Liver (tissue), 9 donors: ENCODE data around the gene RIMKLB. TPM values are rescaled to one million over a fixed set of nuclear protein-coding genes. Genes with fewer than 3 reads are reported as not detected.

ENCODE experiments used
- DNase-seq: peaks from one replicate; pipeline ENCODE4 v3.0.0-alpha.2; 2017; ENCODE audit warnings: low spot score
- H3K27ac ChIP-seq, 2 donors: one replicate each; pipeline ENCODE4 v1.7.0; 2013; ENCODE audit warnings: inconsistent platforms in 2 of 2, low read length in 2 of 2, control low read depth in 1 of 2, low read depth in 1 of 2, mild to moderate bottlenecking in 1 of 2
- H3K27me3 ChIP-seq, 4 donors: one replicate each; pipeline versions ENCODE4 v1.6.1 to v1.7.0; 2013; ENCODE audit warnings: low read length in 3 of 4, inconsistent platforms in 1 of 4, mild to moderate bottlenecking in 1 of 4, moderate library complexity in 1 of 4; ENCODE audit not compliant: control insufficient read depth in 4 of 4, insufficient read depth in 4 of 4
- H3K36me3 ChIP-seq, 4 donors: one replicate each; pipeline versions ENCODE4 v1.6.1 to v1.7.0; 2013; ENCODE audit warnings: low read length in 3 of 4, mild to moderate bottlenecking in 3 of 4, low read depth in 1 of 4, moderate library complexity in 1 of 4; ENCODE audit not compliant: control insufficient read depth in 4 of 4, insufficient read depth in 3 of 4
- H3K4me1 ChIP-seq, 4 donors: one replicate each; pipeline versions ENCODE4 v1.6.1 to v1.7.0; 2013; ENCODE audit warnings: low read length in 3 of 4, mild to moderate bottlenecking in 3 of 4, moderate library complexity in 1 of 4; ENCODE audit not compliant: control insufficient read depth in 4 of 4, insufficient read depth in 4 of 4
- H3K4me3 ChIP-seq, 3 donors: one replicate each; pipeline versions ENCODE4 v1.6.1 to v1.7.0; 2013; ENCODE audit warnings: low read length in 3 of 3, control low read depth in 1 of 3, low read depth in 1 of 3, mild to moderate bottlenecking in 1 of 3
- H3K9ac ChIP-seq, 2 donors: one replicate each; pipeline ENCODE4 v1.7.0; 2013; ENCODE audit warnings: low read length in 2 of 2, mild to moderate bottlenecking in 2 of 2, moderate library complexity in 2 of 2, control low read depth in 1 of 2, low read depth in 1 of 2
- H3K9me3 ChIP-seq, 4 donors: one replicate each; pipeline versions ENCODE4 v1.6.1 to v1.7.0; 2013; ENCODE audit warnings: low read length in 3 of 4; ENCODE audit not compliant: control insufficient read depth in 4 of 4
- EGR1 ChIP-seq, 2 donors: IDR thresholded peaks; 2 replicates each; pipeline ENCODE4 v1.6.1; 2016 to 2018; ENCODE audit warnings: antibody characterized with exemption in 2 of 2, low read depth in 2 of 2
- FOXA1 ChIP-seq: IDR thresholded peaks from 2 replicates; pipeline ENCODE4 v1.6.1; 2016; ENCODE audit warnings: antibody characterized with exemption
- FOXA2 ChIP-seq: IDR thresholded peaks from 2 replicates; pipeline ENCODE4 v1.6.1; 2016; ENCODE audit warnings: antibody characterized with exemption
- HNF4A ChIP-seq, 2 donors: conservative IDR thresholded peaks; 2 replicates each; pipeline ENCODE4 v1.6.1; 2016; ENCODE audit warnings: antibody characterized with exemption in 2 of 2, mild to moderate bottlenecking in 2 of 2
- JUND ChIP-seq, 2 donors: IDR thresholded peaks; 2 replicates each; pipeline ENCODE4 v1.6.1; 2016; ENCODE audit warnings: antibody characterized with exemption in 2 of 2
- NR2F2 ChIP-seq: IDR thresholded peaks from 2 replicates; pipeline ENCODE4 v1.6.1; 2016; ENCODE audit warnings: antibody characterized with exemption
- RAD21 ChIP-seq, 2 donors: IDR thresholded peaks; 2 replicates each; pipeline ENCODE4 v1.6.1; 2016; ENCODE audit warnings: antibody characterized with exemption in 2 of 2, mild to moderate bottlenecking in 2 of 2
- RXRA ChIP-seq, 2 donors: IDR thresholded peaks; 2 replicates each; pipeline ENCODE4 v1.6.1; 2017 to 2018; ENCODE audit warnings: antibody characterized with exemption in 2 of 2, mild to moderate bottlenecking in 1 of 2
- SP1 ChIP-seq: IDR thresholded peaks from 2 replicates; pipeline ENCODE4 v1.6.1; 2018; ENCODE audit warnings: antibody characterized with exemption, mild to moderate bottlenecking
- TAF1 ChIP-seq: conservative IDR thresholded peaks from 2 replicates; pipeline ENCODE4 v1.6.1; 2016; ENCODE audit warnings: antibody characterized with exemption, mild to moderate bottlenecking
- YY1 ChIP-seq: IDR thresholded peaks from 2 replicates; pipeline ENCODE4 v1.6.1; 2016; ENCODE audit warnings: antibody characterized with exemption, mild to moderate bottlenecking
- WGBS: extraction: QIAGEN DNeasy Blood & Tissue Kit; methylation state at CpG from one replicate; pipeline ENCODE4 v1.1.7; 2013; 5-methylcytosine and 5-hydroxymethylcytosine counted together
- polyA plus RNA-seq, 2 donors: library from polyadenylated mRNA; stranded (reverse) in 1 of 2; unstranded in 1 of 2; fragments of 200-250 nt in 1 of 2; fragments of >200 nt in 1 of 2; fragmentation: Nextera tagmentation in 1 of 2; extraction: Ambion mirVana in 1 of 2; gene quantifications; one replicate each; pipeline versions ENCODE4 v1.2.1 to v1.2.3, GENCODE V29; 2013 to 2015
- total RNA-seq, 2 donors: library from RNA; depleted of rRNA; stranded (reverse); fragments of >200 nt; gene quantifications; one replicate each; pipeline ENCODE4 v1.2.3, GENCODE V29; 2014
- TF ChIP-seq, protein P1 (sequence below): IDR thresholded peaks from 2 replicates; pipeline ENCODE4 v1.6.1; 2016; ENCODE audit warnings: antibody characterized with exemption
- TF ChIP-seq, protein P2 (sequence below): fragments of 150-350 bp; IDR thresholded peaks from 2 replicates; pipeline ENCODE4 v1.5.1; 2017; ENCODE audit warnings: improper control_type of control experiment, low read depth, low read length; ENCODE audit not compliant: missing input control
- TF ChIP-seq, protein P3 (sequence below): IDR thresholded peaks from 2 replicates; pipeline ENCODE4 v1.6.1; 2016; ENCODE audit warnings: antibody characterized with exemption
- TF ChIP-seq, protein P4 (sequence below): IDR thresholded peaks from 2 replicates; pipeline ENCODE4 v1.6.1; 2016; ENCODE audit warnings: antibody characterized with exemption, mild to moderate bottlenecking
- donor health status: healthy.
- donor health status: healthy.
- donor health status: healthy.
- donor health status: healthy.
- donor health status: healthy.

Gene RIMKLB
- total and polyA plus RNA-seq, 4 donors = 1.6 to 9.5 (median 3.8) TPM

DNA sequence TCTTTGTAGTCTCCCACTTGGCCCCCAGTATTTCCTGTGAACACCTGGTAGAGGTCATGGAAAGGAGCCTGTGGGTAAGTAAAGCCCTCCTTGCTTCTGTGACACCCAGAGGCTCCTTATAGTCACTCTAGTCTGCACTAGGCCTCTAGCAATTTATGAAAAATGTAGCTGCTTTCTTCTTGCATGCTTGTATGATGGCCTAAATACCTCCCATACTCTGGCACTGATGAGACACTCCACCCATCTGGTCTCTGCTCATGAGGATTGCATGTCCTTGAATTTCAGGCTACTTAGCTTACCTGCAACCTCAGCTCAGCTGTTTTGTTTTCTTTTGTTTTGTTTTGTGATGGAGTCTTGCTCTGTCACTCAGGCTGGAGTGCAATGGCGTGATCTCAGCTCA is 120.1 kb downstream of the RIMKLB start:
- 100% methylated on average over 1 of the region's 1 CpG for WGBS
- no peak for TF ChIP-seq FOXA1
- TF ChIP-seq NR2F2 = no peak
- TF ChIP-seq SP1 = no peak
- TF ChIP-seq, protein P1, sequence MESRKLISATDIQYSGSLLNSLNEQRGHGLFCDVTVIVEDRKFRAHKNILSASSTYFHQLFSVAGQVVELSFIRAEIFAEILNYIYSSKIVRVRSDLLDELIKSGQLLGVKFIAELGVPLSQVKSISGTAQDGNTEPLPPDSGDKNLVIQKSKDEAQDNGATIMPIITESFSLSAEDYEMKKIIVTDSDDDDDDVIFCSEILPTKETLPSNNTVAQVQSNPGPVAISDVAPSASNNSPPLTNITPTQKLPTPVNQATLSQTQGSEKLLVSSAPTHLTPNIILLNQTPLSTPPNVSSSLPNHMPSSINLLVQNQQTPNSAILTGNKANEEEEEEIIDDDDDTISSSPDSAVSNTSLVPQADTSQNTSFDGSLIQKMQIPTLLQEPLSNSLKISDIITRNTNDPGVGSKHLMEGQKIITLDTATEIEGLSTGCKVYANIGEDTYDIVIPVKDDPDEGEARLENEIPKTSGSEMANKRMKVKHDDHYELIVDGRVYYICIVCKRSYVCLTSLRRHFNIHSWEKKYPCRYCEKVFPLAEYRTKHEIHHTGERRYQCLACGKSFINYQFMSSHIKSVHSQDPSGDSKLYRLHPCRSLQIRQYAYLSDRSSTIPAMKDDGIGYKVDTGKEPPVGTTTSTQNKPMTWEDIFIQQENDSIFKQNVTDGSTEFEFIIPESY = no peak
- TF ChIP-seq, protein P2, sequence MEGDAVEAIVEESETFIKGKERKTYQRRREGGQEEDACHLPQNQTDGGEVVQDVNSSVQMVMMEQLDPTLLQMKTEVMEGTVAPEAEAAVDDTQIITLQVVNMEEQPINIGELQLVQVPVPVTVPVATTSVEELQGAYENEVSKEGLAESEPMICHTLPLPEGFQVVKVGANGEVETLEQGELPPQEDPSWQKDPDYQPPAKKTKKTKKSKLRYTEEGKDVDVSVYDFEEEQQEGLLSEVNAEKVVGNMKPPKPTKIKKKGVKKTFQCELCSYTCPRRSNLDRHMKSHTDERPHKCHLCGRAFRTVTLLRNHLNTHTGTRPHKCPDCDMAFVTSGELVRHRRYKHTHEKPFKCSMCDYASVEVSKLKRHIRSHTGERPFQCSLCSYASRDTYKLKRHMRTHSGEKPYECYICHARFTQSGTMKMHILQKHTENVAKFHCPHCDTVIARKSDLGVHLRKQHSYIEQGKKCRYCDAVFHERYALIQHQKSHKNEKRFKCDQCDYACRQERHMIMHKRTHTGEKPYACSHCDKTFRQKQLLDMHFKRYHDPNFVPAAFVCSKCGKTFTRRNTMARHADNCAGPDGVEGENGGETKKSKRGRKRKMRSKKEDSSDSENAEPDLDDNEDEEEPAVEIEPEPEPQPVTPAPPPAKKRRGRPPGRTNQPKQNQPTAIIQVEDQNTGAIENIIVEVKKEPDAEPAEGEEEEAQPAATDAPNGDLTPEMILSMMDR = no peak
- TF ChIP-seq TAF1 = no peak
- no peak for TF ChIP-seq HNF4A (conservative IDR thresholded peaks at IDR 0.05)
- TF ChIP-seq JUND (IDR thresholded peaks at IDR 0.05) = no peak
- no peak for TF ChIP-seq RXRA (IDR thresholded peaks at IDR 0.05)
- no peak for TF ChIP-seq RAD21 (IDR thresholded peaks at IDR 0.05)
- no peak for TF ChIP-seq FOXA2
- TF ChIP-seq YY1 = no peak
- no peak for TF ChIP-seq EGR1 (IDR thresholded peaks at IDR 0.05; ENCODE audit: low read depth in 2 of 2)
- TF ChIP-seq, protein P3, sequence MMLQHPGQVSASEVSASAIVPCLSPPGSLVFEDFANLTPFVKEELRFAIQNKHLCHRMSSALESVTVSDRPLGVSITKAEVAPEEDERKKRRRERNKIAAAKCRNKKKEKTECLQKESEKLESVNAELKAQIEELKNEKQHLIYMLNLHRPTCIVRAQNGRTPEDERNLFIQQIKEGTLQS = no peak
- no peaks in the 10 kb centered on the region for H3K36me3 ChIP-seq
- no peaks in the 10 kb centered on the region for H3K27me3 ChIP-seq
- no peak overlapping the region for H3K27ac ChIP-seq
- no peak for DNase-seq
- no peak overlapping the region for H3K4me3 ChIP-seq
- H3K4me1 ChIP-seq = no peaks in the 10 kb centered on the region
- H3K9ac ChIP-seq = no peak overlapping the region
- H3K9me3 ChIP-seq = no peaks in the 10 kb centered on the region

DNA sequence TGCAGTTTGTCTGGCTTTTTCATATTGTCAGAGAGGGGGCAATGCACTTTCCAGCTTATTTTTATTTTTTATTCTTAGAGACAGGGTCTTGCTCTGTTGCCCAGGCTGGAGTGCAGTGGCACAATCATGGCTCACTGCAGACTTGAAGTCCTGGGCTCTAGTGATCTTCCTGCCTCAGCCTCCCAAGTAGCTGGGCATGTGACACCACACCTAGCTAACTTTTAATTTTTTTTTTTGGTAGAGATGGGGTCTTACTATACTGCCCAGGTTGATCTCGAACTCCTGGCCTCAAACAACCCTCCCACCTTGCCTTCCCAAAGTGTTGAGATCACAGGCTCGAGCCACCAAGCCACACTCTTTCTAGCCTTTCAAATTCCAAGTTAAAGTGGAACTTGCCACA is 120.7 kb downstream of the RIMKLB start:
- 84% methylated on average over 2 of the region's 2 CpGs for WGBS
- Histone ChIP-seq H3K9me3 (no peaks in the 10 kb centered on the region), H3K27me3 (no peaks in the 10 kb centered on the region), H3K4me1 (no peaks in the 10 kb centered on the region), H3K9ac (no peak overlapping the region), H3K36me3 (no peaks in the 10 kb centered on the region), H3K4me3 (no peak overlapping the region), H3K27ac (no peak overlapping the region)
- no peak for TF ChIP-seq RXRA (IDR thresholded peaks at IDR 0.05)
- TF ChIP-seq YY1 = no peak
- TF ChIP-seq EGR1 (IDR thresholded peaks at IDR 0.05; ENCODE audit: low read depth in 2 of 2) = no peak
- TF ChIP-seq NR2F2 = no peak
- TF ChIP-seq, protein P4, sequence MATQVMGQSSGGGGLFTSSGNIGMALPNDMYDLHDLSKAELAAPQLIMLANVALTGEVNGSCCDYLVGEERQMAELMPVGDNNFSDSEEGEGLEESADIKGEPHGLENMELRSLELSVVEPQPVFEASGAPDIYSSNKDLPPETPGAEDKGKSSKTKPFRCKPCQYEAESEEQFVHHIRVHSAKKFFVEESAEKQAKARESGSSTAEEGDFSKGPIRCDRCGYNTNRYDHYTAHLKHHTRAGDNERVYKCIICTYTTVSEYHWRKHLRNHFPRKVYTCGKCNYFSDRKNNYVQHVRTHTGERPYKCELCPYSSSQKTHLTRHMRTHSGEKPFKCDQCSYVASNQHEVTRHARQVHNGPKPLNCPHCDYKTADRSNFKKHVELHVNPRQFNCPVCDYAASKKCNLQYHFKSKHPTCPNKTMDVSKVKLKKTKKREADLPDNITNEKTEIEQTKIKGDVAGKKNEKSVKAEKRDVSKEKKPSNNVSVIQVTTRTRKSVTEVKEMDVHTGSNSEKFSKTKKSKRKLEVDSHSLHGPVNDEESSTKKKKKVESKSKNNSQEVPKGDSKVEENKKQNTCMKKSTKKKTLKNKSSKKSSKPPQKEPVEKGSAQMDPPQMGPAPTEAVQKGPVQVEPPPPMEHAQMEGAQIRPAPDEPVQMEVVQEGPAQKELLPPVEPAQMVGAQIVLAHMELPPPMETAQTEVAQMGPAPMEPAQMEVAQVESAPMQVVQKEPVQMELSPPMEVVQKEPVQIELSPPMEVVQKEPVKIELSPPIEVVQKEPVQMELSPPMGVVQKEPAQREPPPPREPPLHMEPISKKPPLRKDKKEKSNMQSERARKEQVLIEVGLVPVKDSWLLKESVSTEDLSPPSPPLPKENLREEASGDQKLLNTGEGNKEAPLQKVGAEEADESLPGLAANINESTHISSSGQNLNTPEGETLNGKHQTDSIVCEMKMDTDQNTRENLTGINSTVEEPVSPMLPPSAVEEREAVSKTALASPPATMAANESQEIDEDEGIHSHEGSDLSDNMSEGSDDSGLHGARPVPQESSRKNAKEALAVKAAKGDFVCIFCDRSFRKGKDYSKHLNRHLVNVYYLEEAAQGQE = no peak
- DNase-seq = no peak
